IPS-20b (cell line): ENCODE results near the gene KISS1.
A peak's percentile ranks its signal among the peaks of the same experiment; 100 is the strongest.

ENCODE experiments used
- H3K27ac ChIP-seq: one replicate; pipeline ENCODE4 v1.5.1; 2013; ENCODE audit warnings: low read length
- H3K27me3 ChIP-seq: 2 replicates; pipeline ENCODE4 v1.6.1; 2013; ENCODE audit warnings: mild to moderate bottlenecking, low read length, inconsistent platforms; ENCODE audit not compliant: insufficient read depth
- H3K36me3 ChIP-seq: 2 replicates; pipeline ENCODE4 v1.6.1; 2013; ENCODE audit warnings: low read depth, mild to moderate bottlenecking, inconsistent platforms, low read length, moderate library complexity; ENCODE audit not compliant: insufficient read depth
- H3K4me1 ChIP-seq: 2 replicates; pipeline ENCODE4 v1.6.1; 2013; ENCODE audit warnings: mild to moderate bottlenecking, control low read depth, inconsistent platforms, low read length, moderate library complexity; ENCODE audit not compliant: insufficient read depth
- H3K4me3 ChIP-seq: 2 replicates; pipeline ENCODE4 v1.5.1; 2013; ENCODE audit warnings: mild to moderate bottlenecking, low read length, inconsistent platforms
- H3K9ac ChIP-seq: 2 replicates; pipeline ENCODE4 v1.6.1; 2013; ENCODE audit warnings: low read depth, mild to moderate bottlenecking, inconsistent platforms, low read length, moderate library complexity
- H3K9me3 ChIP-seq: 2 replicates; pipeline ENCODE4 v1.6.1; 2013; ENCODE audit warnings: mild to moderate bottlenecking, low read depth, low read length, inconsistent platforms; ENCODE audit not compliant: insufficient read depth

Gene KISS1

DNA sequence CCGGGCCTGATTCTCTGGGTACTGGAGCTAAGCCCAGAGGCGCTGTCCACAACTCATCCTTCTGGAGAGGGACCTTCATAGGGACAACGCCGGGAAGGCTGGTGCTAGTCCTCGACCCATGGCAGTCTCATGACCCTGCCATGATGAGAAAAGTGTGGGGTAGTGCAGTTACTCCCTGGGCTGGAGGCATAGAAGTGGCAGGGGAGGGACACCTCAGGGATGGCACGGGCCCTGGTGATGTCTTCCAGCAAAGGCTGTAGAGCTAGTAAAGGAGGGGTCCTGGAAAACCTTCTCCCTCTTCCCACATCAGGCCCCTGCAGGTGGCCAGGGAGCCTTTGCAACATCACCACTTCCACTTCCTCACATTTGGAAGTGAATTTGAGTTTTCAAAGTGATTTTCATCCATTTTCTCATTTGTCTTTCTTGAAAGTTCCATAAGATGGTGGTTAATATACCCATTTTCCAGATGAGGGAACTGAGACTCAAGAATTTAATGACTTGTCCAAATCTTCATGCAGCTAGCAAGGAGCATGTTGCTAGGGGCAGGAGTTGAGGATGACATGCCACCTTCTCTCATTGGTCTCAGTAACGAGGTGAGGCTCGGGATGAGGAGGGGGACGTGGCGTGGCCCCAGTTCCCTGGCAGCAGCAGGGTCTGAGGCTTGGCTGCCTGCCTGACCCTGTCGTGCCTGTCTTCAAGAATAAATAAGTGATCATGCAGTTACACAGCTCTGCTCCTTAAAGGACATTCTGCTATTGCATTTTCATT is 20.8 kb upstream of the KISS1 start:
- Histone ChIP-seq H3K9ac (no peak overlapping the region), H3K4me1 (no peaks in the 10 kb centered on the region), H3K27me3 (peaks cover 4% of the 10 kb centered on the region; the same call in 1 of the 2 replicates), H3K4me3 (no peak overlapping the region), H3K36me3 (peaks cover 1% of the 10 kb centered on the region; the same call in 1 of the 2 replicates), H3K9me3 (no peaks in the 10 kb centered on the region), H3K27ac (no peak overlapping the region)

- H3K27me3 ChIP-seq = peaks cover 4% of the 10 kb centered on the region; the same call in 1 of the 2 replicates
- no peak overlapping the region for H3K4me3 ChIP-seq
- no peak overlapping the region for H3K9ac ChIP-seq
- H3K36me3 ChIP-seq = no peaks in the 10 kb centered on the region
- H3K27ac ChIP-seq = no peak overlapping the region
- H3K9me3 ChIP-seq = no peaks in the 10 kb centered on the region
- H3K4me1 ChIP-seq = no peaks in the 10 kb centered on the region
Observed at GRCh38 chr1:204216236-204216635, 19.9 kb upstream of the KISS1 start.

DNA sequence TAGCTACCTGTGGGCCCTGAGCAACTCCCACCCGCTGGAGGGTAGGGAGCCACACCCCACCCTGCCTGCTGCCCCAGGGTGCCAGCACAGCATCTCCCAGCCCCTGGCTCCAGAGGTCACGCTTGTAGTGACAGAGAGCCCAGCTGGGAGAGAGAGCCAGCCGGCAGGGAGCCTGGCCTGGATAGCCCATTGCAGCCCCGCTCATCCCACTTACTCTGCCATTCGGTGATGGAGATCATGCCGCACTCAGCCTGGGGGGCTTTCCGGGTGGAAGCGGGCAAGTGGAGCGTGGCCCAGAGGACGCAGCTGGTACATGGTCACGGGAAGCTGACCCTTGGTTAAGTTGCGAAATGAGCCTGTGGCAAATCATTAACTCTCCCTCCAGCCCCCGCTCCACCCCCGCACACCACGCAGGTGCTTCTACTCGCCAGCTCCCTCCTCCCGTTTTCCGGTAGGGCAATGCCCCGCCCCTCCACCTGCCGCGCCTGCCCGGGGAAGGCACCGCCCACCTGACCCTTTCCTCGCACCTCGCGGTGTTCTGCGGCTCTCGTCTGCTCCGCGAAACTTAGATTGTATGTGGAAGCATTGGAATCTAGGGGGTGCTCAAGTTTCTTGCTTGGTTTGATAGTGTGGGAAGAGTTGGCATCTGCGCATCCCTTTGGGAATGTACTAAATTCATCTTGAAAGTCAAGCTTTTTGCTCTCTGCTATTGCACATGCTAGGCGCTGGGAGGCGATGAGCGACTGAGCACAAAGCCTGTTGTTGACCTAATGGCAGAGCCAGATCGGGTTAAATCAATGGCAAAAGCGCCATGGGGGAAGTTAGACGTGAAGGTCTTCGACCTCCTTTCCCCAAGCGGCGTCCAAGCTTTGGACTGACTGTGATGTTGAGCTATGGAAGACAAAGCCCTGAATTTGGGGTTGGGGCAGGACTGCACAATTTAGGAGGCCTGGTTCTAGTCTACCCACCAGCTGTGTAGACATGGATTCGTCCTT is 17.7 kb upstream of the KISS1 start, which contains the start of gene GOLT1A:
Gene GOLT1A (minus strand): TSS at position 321 of the 995 bp plus-strand sequence. CDS start 82 bp downstream, at position 239.
- H3K4me3 ChIP-seq = peak within 1 kb of the TSS; percentile 69
- no peaks in the 10 kb centered on the region for H3K36me3 ChIP-seq
- no peaks in the 10 kb centered on the region for H3K9me3 ChIP-seq
- peak within 1 kb of the TSS; percentile 38; the same call in 1 of the 2 replicates for H3K9ac ChIP-seq
- H3K27ac ChIP-seq = no peak within 1 kb of the TSS
- peaks cover 4% of the 10 kb centered on the region; the same call in 1 of the 2 replicates for H3K27me3 ChIP-seq
- H3K4me1 ChIP-seq = no peaks in the 10 kb centered on the region

GRCh38 chr1:204212715-204213114 is 16.4 kb upstream of the KISS1 start:
- Histone ChIP-seq H3K9me3 (no peaks in the 10 kb centered on the region), H3K27me3 (peaks cover 4% of the 10 kb centered on the region; the same call in 1 of the 2 replicates), H3K36me3 (no peaks in the 10 kb centered on the region), H3K27ac (no peak overlapping the region), H3K4me3 (no peak overlapping the region), H3K9ac (no peak overlapping the region), H3K4me1 (no peaks in the 10 kb centered on the region)

- Histone ChIP-seq H3K27me3 (peaks cover 4% of the 10 kb centered on the region; the same call in 1 of the 2 replicates), H3K4me3 (no peak overlapping the region), H3K4me1 (no peaks in the 10 kb centered on the region), H3K9me3 (no peaks in the 10 kb centered on the region), H3K36me3 (no peaks in the 10 kb centered on the region), H3K9ac (no peak overlapping the region), H3K27ac (no peak overlapping the region)
Observed at GRCh38 chr1:204211046-204211445, 14.8 kb upstream of the KISS1 start.

DNA sequence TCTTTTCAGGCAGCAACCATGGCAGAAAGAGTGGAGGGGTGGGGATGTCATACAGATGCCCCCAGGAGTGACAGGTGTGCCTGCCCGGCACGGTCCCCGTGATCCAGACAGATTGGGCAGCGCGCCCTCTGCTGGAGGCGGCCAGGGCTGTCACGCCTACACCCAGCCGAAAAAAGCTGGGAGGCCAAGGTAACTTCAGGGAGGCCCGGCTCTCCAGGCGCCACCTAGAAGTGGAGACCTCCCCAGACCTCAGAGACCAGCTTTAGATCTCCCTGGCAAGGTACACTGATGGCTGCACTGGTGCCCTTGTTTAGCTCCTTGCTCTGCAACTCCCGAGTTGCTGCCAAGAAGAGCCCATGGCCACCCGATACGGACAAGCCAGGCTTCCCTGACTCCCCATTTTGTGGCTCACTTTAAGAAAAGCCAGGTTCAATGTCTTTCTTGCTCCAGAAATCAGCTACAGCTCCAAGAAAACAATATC is 10.9 kb upstream of the KISS1 start:
- H3K9me3 ChIP-seq = no peaks in the 10 kb centered on the region
- no peak overlapping the region for H3K9ac ChIP-seq
- no peak overlapping the region for H3K27ac ChIP-seq
- no peak overlapping the region for H3K4me3 ChIP-seq
- no peaks in the 10 kb centered on the region for H3K27me3 ChIP-seq
- no peaks in the 10 kb centered on the region for H3K36me3 ChIP-seq
- no peaks in the 10 kb centered on the region for H3K4me1 ChIP-seq

GRCh38 chr1:204206121-204206520 is 9.8 kb upstream of the KISS1 start:
- Histone ChIP-seq H3K4me3 (no peak overlapping the region), H3K4me1 (no peaks in the 10 kb centered on the region), H3K9ac (no peak overlapping the region), H3K9me3 (no peaks in the 10 kb centered on the region), H3K27me3 (no peaks in the 10 kb centered on the region), H3K27ac (no peak overlapping the region), H3K36me3 (no peaks in the 10 kb centered on the region)

DNA sequence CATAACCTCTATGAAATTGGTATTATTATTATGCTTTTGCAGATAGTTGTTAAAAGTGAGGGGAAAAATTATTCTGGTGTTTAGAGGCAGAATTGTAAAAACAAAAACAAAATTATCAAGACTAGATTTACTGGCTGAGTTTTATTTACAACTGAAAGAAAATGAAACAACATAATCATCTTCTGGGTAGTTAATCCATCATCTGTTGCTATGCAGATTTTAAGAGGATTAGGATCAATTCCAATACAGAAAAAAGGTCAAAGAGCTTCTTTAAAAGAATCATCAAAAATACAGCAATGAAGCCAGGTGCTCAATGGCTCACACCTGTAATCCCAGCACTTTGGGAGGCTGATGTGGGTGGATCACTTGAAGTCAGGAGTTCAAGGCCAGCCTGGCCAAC is 9.2 kb upstream of the KISS1 start:
- Histone ChIP-seq H3K9ac (no peak overlapping the region), H3K27me3 (no peaks in the 10 kb centered on the region), H3K4me3 (no peak overlapping the region), H3K4me1 (no peaks in the 10 kb centered on the region), H3K27ac (no peak overlapping the region), H3K36me3 (no peaks in the 10 kb centered on the region), H3K9me3 (no peaks in the 10 kb centered on the region)

- Histone ChIP-seq H3K4me1 (no peaks in the 10 kb centered on the region), H3K4me3 (no peak overlapping the region), H3K36me3 (no peaks in the 10 kb centered on the region), H3K9ac (no peak overlapping the region), H3K27me3 (no peaks in the 10 kb centered on the region), H3K27ac (no peak overlapping the region), H3K9me3 (no peaks in the 10 kb centered on the region)
Observed at GRCh38 chr1:204204944-204205343, 8.7 kb upstream of the KISS1 start.

- Histone ChIP-seq H3K27me3 (no peaks in the 10 kb centered on the region), H3K9ac (no peak overlapping the region), H3K4me1 (peaks cover 6% of the 10 kb centered on the region; the same call in 1 of the 2 replicates), H3K9me3 (no peaks in the 10 kb centered on the region), H3K36me3 (no peaks in the 10 kb centered on the region), H3K4me3 (no peak overlapping the region), H3K27ac (no peak overlapping the region)
Observed at GRCh38 chr1:204203206-204203767, 7.0 kb upstream of the KISS1 start.

DNA sequence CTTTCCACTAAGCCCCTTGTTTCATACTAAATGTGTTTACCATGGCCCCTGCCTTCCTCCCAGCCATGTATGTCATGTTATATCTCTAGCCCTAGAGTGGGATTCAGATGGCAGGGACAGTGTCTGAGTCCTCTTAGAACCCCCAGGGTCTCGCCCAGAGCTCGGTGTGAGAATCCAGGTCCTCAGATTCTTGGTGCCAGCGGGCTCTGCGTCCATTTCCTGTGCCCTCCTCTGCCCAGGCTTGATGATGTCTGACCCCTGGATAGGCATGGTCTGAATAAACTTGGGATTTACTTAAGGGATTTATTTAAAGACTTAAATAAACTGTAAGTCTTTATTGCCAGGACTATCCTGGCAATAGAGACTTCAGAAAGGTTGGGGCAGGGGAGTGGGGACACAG is 6.2 kb upstream of the KISS1 start:
- H3K4me1 ChIP-seq = peaks cover 6% of the 10 kb centered on the region; the same call in 1 of the 2 replicates
- H3K27ac ChIP-seq = no peak overlapping the region
- H3K27me3 ChIP-seq = 0 out of 2 replicates have a peak, but pooled peaks cover 2% of the 10 kb centered on the region
- no peaks in the 10 kb centered on the region for H3K36me3 ChIP-seq
- H3K9ac ChIP-seq = no peak overlapping the region
- H3K9me3 ChIP-seq = no peaks in the 10 kb centered on the region
- H3K4me3 ChIP-seq = no peak overlapping the region
